Rectal smooth muscle tissue (tissue), 1 donor: ENCODE measurements around the gene ODAD2.

Experiments used
- H3K27ac ChIP-seq: one replicate; pipeline ENCODE4 v1.7.0; 2013; ENCODE audit warnings: low read depth, low read length, inconsistent platforms
- H3K27me3 ChIP-seq: one replicate; pipeline ENCODE4 v1.7.0; 2013; ENCODE audit warnings: low read length; ENCODE audit not compliant: control insufficient read depth, insufficient read depth
- H3K36me3 ChIP-seq: one replicate; pipeline ENCODE4 v1.7.0; 2013; ENCODE audit warnings: low read length; ENCODE audit not compliant: control insufficient read depth, insufficient read depth
- H3K4me1 ChIP-seq: one replicate; pipeline ENCODE4 v1.7.0; 2013; ENCODE audit warnings: low read length; ENCODE audit not compliant: control insufficient read depth, insufficient read depth
- H3K4me3 ChIP-seq: one replicate; pipeline ENCODE4 v1.7.0; 2013; ENCODE audit warnings: low read length
- H3K9ac ChIP-seq: one replicate; pipeline ENCODE4 v1.7.0; 2013; ENCODE audit warnings: low read length

ODAD2 gene

DNA sequence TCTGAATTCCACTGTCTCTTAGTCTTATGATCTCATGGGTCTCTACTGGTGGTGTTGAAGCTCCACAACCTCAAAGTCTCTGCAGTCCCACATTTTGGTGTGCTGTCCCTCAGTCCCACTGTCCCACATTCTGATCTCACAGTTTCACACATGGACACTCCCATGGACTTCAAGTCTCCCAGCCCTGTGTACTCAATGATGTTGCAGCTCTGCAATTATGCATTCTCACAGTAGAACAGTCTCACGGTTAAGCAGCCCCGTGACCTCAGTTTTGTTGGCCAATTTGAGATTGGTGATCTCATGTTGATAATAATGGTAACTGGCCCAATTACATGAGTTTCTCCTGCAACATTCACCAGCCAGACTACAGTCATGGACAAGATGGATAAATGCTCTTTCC is 109.4 kb downstream of the ODAD2 start:
- Histone ChIP-seq H3K9ac (no peak overlapping the region), H3K27ac (no peak overlapping the region), H3K27me3 (no peaks in the 10 kb centered on the region), H3K4me1 (peaks cover 4% of the 10 kb centered on the region), H3K36me3 (no peaks in the 10 kb centered on the region), H3K4me3 (no peak overlapping the region)

DNA sequence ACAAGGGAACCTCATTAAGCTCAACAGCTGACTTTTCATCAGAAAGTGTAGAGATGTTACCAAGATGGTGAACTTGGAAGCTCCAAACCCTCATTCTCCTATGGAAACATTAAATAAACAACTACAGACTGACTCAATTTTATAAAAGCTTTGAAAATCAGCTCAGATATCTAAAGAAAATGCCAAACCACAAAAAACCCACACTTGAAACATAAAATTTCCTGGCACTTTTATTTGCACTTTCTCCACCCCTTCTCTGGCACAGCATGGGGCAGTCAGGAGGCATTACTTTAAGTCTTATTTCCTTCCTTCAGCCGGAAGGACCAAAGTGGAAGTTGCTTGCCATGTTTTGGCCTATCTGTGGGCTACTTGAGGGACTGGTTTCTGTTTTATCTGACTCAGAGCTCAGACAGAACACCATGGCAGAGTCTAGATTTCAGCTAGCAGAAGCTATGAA is 114.7 kb downstream of the ODAD2 start:
- Histone ChIP-seq H3K36me3 (no peaks in the 10 kb centered on the region), H3K27me3 (no peaks in the 10 kb centered on the region), H3K4me1 (no peaks in the 10 kb centered on the region), H3K9ac (no peak overlapping the region), H3K4me3 (no peak overlapping the region), H3K27ac (no peak overlapping the region)

DNA sequence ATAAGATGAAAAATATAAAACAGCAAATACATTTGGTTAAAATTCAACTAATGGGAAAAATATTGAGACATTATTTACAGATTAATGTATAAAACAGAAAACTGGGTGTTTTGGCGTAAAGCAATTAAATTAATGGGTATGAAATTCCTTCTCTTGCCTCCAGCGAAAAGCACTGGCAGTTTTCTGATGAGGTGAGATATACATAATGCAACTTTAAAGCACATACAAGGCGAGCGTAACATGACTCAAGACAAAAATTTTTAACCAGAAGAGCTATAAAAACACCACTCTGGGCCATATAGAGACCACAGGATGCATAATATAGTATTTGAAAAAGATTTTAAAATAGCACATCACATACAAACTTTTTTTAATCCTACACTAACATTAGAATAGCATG is 120.6 kb downstream of the ODAD2 start:
- no peak overlapping the region for H3K9ac ChIP-seq
- no peaks in the 10 kb centered on the region for H3K4me1 ChIP-seq
- H3K4me3 ChIP-seq = no peak overlapping the region
- H3K36me3 ChIP-seq = no peaks in the 10 kb centered on the region
- H3K27ac ChIP-seq = no peak overlapping the region
- H3K27me3 ChIP-seq = no peaks in the 10 kb centered on the region

DNA sequence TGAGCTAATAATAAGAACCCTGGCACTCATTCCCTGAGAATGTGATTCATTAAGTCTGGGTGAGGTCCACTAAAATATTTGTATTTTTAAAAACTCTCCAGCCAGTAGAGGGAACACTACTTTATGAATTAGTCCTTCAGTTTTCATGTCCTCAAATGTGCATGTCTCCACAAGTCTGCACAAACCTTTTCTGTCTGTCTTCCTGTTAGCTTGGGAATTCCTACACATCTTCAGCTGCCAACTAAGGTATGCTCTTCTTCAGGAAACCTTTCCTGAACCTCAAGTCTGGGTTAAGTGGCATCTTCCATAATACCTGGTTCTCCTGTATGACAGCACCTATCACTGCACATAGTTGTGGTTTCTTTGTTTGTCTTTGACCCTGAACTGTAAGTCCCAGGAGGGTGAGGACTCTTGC is 133.7 kb downstream of the ODAD2 start:
- no peaks in the 10 kb centered on the region for H3K27me3 ChIP-seq

DNA sequence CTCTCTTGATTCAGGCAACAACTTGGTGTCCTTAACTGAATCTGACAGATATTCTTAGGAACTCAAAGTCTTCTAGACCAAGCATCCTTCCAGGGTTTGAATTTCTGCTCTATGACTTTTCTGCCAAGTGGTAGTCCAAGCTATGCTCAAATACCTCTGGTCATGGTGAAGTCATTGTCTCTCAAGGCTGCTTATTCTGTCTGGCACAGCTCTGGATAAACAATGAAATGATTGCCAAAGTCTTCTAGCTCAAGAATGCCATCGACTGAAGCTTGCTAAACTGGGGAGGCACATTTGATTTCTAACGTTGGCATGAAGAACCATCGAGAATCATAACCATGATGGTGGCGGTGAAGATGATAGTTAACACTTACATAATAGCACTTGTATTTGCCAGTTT is 137.1 kb downstream of the ODAD2 start:
- Histone ChIP-seq H3K27ac (no peak overlapping the region), H3K4me3 (no peak overlapping the region), H3K36me3 (no peaks in the 10 kb centered on the region), H3K9ac (no peak overlapping the region), H3K4me1 (no peaks in the 10 kb centered on the region), H3K27me3 (no peaks in the 10 kb centered on the region)

More for the DNA sequence above, 133.7 kb downstream of the ODAD2 start:
- no peaks in the 10 kb centered on the region for H3K4me1 ChIP-seq
- H3K27ac ChIP-seq = no peak overlapping the region
- H3K36me3 ChIP-seq = no peaks in the 10 kb centered on the region
- H3K9ac ChIP-seq = no peak overlapping the region
- H3K4me3 ChIP-seq = no peak overlapping the region

DNA sequence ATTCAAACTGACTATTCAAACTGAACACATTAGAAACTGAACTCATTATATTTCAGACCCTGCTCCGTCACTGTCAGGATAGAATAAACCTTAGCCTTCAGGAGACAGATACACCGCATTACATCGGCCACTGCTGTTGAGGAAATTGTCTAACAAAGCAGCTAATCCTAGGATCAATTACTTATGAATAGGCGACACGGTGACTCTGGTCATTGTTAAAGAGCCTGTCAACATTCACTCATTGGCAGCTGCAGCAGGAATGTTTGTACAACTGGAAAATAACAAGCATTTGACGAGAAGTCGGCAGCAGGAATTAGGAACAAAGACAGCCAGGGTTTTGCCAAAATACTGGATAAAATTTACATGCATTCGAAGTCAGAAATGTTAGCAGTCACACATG is 141.3 kb downstream of the ODAD2 start:
- H3K27me3 ChIP-seq = no peaks in the 10 kb centered on the region
- no peak overlapping the region for H3K9ac ChIP-seq

DNA sequence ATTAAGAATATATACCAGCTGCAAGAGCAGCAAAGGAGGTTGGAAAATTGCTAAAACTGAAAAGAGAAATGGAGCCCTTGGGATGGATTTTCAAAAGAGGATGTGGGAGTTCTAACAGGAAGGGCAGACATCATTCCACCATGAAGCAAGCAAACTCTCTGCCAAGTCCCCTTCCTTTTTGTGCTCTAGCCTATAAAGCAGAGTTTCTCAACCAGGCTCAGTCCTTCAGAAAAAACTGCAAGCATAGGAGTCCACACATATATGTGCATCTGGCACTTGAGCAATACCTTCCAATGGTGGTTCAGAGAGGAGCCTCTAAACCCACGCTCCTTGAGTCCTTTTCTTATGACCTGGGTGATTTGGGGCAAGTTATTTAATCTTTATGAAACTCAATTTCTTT is 154.7 kb downstream of the ODAD2 start:
- Histone ChIP-seq H3K27me3 (no peaks in the 10 kb centered on the region), H3K4me1 (no peaks in the 10 kb centered on the region), H3K4me3 (no peak overlapping the region), H3K27ac (no peak overlapping the region), H3K36me3 (no peaks in the 10 kb centered on the region), H3K9ac (no peak overlapping the region)

More for the DNA sequence above, 141.3 kb downstream of the ODAD2 start:
- Histone ChIP-seq H3K27ac (no peak overlapping the region), H3K36me3 (no peaks in the 10 kb centered on the region), H3K4me3 (no peak overlapping the region), H3K4me1 (no peaks in the 10 kb centered on the region)

DNA sequence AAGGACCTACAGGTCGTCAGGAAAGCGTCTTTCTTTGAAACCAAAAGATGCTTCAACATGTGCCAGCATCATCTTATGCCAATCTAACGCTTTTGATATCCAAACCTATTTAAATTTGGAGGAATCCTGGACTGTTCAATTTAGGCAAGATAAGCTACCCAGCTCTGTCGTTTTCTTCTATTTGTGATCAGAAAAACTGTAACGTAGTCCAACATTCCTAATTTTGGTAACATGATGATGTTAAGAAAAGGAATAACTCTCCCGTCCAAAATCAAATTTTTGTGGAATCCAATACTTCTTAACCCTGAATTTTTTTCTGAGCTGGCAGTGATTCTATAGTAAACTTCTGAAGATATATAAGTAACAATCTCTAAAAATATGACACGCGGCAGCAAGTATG is 160.0 kb downstream of the ODAD2 start:
- H3K9ac ChIP-seq = no peak overlapping the region
- no peak overlapping the region for H3K27ac ChIP-seq
- no peaks in the 10 kb centered on the region for H3K36me3 ChIP-seq
- H3K4me3 ChIP-seq = no peak overlapping the region
- no peaks in the 10 kb centered on the region for H3K4me1 ChIP-seq
- H3K27me3 ChIP-seq = no peaks in the 10 kb centered on the region

DNA sequence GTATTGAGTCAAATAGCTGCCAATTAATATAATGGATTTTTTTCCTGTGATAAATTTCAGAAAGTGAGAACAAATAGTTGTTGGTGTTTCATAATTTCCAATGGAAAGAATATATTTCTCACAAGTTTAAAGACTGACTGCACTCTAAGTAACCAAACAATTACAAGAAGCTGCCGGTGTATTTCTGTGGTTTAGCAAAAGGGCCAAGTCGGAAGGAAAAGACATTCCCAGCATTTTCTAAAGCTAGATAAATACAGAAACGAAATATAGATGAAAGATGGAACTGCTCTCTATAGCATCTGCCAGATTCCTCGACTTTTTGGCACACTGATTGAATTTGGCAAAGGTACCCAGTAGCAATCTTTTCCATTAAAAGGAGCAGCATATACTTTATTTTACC is 160.5 kb downstream of the ODAD2 start:
- H3K27ac ChIP-seq = no peak overlapping the region
- H3K27me3 ChIP-seq = no peaks in the 10 kb centered on the region
- no peak overlapping the region for H3K4me3 ChIP-seq
- no peak overlapping the region for H3K9ac ChIP-seq
- no peaks in the 10 kb centered on the region for H3K4me1 ChIP-seq
- H3K36me3 ChIP-seq = no peaks in the 10 kb centered on the region

DNA sequence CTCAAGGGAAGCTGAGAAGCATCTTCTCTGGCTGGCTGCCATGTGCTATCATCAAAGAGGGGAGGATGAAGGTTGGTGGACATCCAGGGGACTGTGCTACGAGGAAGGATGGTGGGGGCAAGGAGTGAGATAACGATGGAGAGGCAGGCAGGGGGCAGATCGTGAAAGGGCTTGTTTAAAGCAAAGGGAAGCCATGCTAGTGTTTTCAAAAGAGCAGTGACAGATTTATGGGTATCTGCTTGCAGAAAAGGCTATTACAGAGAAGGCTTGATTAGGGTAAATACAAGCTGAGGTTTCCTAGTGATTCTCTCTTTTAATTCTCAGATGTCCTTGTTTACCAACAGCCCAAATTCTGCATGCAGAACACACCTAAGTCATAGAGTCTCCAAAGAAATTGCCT is 164.4 kb downstream of the ODAD2 start:
- H3K36me3 ChIP-seq = no peaks in the 10 kb centered on the region
- H3K27ac ChIP-seq = no peak overlapping the region
- H3K4me3 ChIP-seq = no peak overlapping the region
- no peaks in the 10 kb centered on the region for H3K27me3 ChIP-seq
- no peaks in the 10 kb centered on the region for H3K4me1 ChIP-seq
- no peak overlapping the region for H3K9ac ChIP-seq

DNA sequence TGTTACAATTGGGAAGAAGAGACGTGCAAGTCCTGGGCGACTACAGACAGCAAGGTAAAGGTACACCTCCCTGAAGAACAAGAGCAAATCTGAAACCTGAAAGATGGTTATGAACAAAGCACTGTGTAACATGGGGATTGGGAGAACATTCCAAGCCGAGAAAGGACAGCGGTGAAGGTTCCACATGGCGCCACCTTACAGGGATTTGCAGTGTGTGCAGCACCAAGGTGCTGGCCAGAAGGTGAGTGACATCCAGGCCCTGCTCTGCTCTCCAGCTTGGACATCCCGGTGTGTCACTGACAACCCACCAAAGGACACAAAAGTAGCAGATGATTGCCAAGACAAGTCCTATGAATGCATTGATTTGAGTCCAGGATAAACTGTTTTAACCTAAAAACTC is 165.1 kb downstream of the ODAD2 start:
- Histone ChIP-seq H3K4me1 (no peaks in the 10 kb centered on the region), H3K4me3 (no peak overlapping the region), H3K27me3 (no peaks in the 10 kb centered on the region), H3K36me3 (no peaks in the 10 kb centered on the region), H3K9ac (no peak overlapping the region), H3K27ac (no peak overlapping the region)

DNA sequence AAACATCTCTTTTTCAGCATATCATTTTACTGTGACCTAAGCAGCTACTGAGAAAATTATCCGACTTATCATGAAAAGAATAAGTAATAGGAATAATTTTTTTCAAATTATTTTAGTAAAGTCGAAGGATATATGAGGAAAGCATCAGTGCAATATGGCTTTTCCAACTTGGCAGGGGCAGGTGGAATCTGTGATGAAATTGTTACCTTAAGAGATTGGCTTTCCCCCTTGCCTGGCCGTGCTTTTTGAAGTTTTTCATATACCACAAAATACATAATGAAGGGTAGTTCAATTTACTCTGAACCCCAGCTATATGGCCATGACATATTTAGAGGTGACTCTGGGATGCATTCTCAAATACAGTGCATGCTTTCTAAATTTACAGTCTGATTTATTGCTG is 166.1 kb downstream of the ODAD2 start:
- no peaks in the 10 kb centered on the region for H3K4me1 ChIP-seq
- no peak overlapping the region for H3K4me3 ChIP-seq
- H3K27me3 ChIP-seq = no peaks in the 10 kb centered on the region
- no peak overlapping the region for H3K9ac ChIP-seq
- H3K36me3 ChIP-seq = no peaks in the 10 kb centered on the region
- no peak overlapping the region for H3K27ac ChIP-seq

DNA sequence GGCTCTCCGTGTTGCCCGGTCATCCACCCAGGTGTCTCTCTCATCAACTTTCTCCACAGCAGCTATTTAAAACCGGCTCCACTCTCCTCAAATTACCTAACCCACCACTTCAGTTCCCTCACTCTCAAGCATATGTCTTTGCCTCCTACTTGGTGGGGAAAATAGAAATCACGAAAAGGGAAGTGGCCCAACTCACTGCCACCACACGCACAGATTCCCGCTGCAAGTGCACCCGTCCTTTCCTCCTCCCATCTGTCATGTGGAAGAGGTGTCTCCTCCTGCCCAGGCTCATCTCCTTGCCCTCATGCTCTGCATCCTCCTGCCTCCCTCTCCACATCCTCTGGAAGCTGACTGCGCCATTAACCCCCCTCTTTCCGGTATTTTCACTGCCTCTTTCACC is 172.5 kb downstream of the ODAD2 start:
- H3K9ac ChIP-seq = no peak overlapping the region
- H3K27me3 ChIP-seq = no peaks in the 10 kb centered on the region
- H3K36me3 ChIP-seq = no peaks in the 10 kb centered on the region
- H3K27ac ChIP-seq = no peak overlapping the region
- H3K4me1 ChIP-seq = peaks cover 5% of the 10 kb centered on the region
- no peak overlapping the region for H3K4me3 ChIP-seq
